DMS153 treated with DMSO at 0.1 percent for 48 hours (cell line): ENCODE data around the gene ST3GAL3.

Source experiments
- DNase-seq: peaks from one replicate; lab custom pipeline; 2025; ENCODE audit not compliant: unreplicated experiment; lab: John Stamatoyannopoulos, UW

ST3GAL3 gene

DNA sequence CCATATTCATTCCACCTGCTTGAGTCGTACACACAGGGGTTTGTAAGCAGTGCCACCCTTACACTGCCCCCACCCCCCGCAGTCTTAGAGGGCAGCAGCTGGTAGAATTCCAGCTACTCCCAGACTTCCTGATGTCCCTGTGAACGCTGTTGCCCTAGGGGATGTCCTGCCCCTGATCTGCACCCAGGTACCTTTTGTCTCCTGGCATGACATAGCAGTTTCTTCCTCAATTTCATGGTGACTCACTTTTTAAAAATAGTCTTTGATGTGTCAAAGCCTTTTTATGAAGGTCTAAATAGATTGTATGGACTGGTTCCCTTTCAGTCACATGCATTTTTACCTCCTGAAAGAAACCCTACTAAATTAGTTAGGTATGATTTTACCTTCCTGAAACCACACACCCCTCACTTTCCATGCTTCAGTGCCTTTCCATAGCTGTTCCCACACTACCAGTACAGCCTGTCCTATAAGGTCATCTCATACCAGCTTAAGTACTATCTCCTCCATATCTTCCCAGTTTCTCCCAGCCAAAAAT is 76.4 kb downstream of the ST3GAL3 start:
- DNase-seq: no peak

DNA sequence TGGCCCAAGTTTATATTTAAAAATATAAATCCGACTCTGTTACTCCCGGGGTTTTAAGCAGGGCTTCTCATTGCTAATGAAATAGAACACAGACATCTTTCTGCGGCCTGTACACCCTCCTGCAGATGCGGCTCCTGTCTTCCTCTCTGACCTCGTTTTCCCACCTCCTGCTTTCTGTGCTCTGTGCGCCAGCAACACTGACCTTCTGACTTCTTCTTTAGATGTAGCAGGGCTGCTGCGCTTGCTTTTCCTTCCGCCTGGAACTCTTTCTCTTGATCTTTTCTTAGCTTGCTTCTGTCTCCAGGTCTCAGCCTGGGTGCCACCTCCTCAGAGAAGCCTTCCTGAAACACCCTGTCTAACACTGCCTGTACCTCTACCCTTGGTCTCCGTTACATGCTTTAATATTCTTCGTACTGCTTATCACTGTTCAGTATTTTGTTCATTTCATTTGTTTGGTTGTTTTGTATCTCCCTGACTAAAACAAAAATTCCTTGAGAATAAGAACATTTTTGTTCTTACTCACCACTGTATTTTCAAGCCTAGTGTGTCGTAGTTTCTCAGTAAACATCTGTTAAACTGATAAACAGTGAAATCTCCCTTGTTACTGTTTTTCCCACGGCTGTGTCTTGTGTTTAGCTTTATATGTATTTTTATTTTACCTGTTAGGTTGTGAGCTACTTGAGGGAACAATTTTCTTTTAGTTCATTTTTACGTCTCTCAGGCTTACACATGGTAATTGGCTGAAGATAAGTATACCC is 79.0 kb downstream of the ST3GAL3 start:
- DNase-seq: no peak

DNA sequence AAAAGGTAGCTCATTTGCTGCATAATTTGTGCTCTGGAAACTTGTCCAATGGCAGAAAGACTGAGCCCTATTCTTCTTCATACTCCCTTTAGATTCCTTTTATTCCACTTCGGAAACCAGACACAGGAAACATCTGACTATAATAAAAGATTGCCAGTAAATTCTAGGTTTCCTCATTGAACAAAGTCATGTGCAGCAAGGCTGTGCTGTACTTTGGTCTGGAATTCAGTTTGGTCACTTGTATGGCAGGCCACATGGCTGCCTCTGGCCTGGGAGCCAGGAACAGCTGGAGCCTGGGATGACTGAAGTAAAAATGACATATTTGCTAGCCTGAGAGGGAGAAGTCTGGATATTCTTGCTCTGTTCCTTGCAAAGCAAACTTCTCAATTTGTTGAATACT is 79.6 kb downstream of the ST3GAL3 start:
- DNase-seq: no peak

DNA sequence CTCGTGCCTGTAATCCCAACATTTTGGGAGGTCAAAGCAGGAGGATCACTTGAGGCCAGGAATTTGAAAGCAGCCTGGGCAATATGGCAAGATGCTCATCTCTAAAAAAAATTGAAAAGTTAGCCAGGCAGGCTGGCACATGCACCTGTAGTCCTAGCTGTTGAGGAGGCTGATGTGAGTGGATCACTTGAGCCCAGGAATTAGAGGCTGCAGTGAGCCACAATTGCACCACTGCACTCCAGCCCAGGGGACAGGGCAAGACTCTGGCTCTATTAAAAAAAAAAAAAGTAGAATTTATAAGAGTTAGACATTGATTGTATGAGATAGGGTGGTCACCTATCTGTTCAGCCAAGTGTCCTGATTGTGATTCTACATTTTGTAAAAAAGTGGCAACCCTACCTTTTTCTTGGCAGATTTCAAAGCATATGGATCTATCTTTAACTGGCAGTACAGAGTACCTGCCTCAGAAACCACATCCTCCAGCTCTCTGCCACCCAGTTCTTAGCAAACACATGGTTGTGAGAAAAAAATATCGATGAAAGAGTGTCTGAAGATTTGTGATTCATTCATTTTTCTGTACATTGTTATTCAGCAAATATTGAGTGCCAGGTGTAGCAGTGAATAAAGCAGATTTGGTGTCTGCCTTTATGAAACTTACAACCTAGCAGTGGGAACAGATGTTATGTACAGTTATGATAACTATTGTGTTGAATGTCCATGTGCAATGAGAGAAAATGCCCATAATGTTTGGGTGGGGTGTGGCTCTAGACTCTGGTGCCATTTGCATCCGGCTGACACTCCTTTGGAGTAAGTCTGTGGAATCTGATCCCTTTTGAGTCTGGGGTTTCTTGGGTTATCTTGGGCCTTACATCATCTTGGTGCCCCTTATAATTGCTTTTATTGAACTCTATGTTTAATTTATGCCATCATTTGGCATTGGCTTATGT is 82.5 kb downstream of the ST3GAL3 start:
- no peak for DNase-seq

DNA sequence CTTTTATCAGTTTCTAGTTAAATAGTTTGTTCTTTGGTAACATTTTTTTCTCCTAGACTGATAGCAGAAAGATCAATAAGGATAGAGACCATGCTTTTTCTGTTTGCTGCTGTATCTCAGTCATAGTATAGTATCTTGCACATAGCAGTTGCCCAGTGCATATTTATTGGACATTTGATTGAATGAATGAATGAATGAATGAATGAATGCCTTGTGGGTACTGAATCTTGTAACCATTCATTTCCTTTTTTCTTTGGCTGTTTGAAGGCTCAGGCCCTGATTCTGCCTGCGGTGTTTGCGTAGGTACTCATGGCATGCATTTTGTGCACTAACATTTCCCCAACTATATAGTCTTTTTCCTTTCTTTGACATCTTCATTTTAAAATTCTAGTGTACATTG is 83.9 kb downstream of the ST3GAL3 start:
- DNase-seq: no peak

DNA sequence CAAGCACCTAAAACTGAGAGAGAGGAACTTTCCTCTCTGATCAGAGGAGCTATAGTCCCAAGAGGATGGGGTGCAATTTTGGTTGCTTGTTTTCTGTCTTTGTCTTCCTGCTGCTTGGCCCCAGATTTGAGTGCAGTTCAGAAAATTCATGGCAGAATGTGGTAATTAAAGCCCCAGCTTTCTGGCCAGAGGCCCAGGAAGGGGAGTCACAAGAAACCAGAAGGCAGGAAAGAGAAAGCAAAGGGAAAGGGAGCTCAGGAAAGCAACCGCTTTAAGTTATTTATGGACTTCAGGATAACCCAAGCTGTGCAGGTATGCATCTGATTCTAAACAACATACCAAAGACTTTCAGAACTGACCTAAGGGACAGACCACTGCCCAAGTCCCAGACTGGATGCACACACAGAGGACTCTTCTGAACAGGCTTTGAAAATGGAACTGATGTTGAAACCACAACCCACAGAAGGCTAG is 88.8 kb downstream of the ST3GAL3 start:
- no peak for DNase-seq

DNA sequence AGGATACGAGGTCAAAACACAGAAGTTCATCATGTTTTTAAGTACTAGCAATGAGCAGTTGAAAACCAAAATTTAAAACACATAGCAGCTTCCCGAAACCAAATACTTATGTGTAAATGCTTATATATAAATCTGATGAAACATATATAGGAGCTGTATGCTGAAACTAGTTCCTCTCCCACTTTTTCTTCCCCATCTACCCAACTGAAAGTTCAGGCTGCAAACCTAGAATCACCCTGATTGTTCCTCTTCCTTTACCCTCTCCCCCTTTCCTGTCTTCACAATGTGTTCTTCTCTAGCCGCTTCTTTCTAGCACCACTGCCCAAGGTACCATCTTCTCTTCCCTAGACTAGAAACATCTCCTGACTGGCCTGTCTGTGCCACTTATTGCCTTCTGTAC is 90.6 kb downstream of the ST3GAL3 start:
- DNase-seq: no peak

DNA sequence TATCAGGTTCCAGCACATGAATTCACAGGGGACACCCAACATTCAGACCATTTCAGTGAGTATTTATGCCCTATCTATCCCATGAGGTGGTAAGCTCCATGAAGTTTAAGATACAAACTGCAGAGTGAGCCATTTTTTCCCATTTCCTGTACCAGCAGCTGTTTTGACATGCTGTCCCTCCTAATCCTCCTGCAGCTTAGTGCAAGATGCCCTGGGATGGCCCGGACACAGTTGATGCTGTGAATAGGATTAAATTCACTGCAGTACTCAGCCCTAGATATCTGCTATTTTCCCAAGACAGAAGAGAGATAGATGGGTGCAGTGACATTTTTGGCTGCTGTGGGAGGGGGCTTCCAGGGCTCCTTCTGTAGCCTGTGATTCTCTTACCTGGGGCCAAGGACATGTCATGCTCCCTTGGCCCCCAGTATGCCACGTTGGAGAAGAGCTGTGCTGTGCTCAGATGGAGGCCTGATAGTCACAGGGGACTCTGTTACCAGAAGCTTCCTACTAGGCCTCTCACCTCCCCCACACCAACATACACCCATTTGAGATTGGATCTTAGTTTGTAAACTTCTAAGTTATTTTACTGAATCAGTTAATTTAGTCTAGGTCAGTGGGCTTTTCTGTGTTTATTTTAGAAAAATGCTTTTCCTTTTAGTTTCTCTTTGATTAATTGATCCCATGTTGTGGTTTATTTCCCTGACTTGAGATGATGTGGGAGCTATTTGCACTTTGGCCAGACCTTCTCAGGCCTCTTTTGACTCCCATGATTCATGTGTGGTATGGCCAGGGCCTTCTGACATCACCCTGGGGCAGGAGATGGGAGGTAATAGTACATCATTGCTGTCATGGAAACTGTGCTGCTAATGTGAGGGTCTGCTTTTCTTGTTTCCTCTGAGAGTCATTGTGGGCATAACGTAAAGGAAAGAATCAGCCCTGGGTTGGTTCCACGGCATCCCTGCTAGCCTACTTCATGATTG is 92.6 kb downstream of the ST3GAL3 start:
- no peak for DNase-seq

DNA sequence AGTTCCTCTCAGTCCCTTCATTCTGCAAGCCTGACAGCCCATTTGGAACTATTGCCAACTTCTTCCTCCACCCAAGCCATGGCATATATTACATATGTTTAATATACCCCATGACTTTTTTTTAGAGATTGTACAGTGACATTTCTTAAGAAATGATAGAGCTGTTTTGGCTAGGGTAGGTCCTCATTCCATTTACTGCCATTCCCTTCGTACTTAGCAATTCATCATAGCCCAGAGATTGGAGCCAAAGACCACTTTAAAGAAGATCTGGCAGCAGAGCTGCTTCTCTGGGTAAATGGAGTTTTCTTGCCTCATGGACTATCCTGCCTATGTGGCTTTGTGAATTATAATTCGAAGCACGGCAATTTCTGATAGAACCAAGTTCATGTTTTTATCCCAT is 93.4 kb downstream of the ST3GAL3 start:
- no peak for DNase-seq

DNA sequence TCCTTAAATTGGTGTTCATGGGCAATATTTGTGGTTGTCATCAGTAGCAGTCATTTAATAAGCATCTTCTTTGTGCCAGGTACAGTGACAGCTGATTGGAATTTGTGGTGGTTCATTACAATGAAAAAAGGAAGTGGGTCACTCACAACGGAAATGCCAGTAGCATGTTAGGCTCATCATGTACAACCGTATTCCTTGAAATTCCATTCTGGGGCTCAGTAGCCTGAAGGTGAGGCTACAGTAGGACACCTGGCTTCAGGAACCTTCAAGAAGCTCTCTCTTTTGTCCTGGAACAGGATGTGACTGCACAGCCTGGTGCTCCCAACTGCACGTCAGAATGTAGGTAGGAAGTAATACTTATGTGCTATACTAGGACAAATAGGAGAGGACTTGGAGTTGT is 93.9 kb downstream of the ST3GAL3 start:
- DNase-seq: no peak

DNA sequence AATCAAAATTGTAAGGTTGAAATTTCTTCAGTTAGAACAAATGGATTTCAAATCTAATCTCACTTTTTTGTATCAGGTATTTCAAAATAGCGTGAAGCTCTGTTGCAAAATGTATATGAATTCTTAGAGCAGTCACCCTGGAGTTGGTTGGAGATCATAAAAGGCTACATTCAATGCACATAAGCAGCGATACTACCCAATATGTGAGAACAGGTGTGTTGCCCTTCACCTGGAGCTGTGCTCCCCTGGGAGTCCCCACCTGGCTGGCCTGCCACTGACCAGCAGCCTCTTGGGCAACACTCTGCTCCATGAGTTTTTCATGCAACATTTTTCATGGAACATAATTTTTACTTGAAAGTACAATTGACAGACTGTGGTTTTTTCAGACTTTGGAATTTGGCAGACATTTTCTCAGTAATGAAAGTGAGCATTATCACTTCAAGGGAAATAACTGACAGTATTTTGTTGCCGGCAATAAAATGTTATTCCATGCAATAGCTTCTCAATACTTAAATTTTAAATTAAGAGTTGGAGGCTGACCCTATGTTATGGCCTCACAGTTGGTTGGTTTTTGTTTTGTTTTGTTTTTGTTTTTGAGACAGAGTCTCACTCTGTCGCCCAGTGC is 95.1 kb downstream of the ST3GAL3 start:
- DNase-seq: no peak

DNA sequence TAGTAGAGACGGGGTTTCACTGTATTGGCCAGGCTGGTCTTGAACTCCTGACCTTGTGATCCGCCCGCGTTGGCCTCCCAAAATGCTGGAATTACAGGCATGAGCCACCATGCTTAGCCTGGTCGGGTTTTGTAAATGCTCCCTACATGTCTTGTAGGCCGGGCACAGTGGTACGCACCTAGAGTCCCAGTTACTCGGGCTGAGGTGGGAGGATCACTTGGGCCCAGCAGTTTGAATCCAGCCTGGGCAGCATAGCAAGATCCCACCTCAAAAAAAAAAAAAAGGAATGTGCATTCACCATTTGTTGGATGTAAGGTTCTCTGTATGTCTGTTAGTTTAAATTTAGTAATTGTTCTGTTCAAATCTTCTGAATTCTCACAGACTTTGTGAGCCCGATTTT is 95.8 kb downstream of the ST3GAL3 start:
- no peak for DNase-seq

DNA sequence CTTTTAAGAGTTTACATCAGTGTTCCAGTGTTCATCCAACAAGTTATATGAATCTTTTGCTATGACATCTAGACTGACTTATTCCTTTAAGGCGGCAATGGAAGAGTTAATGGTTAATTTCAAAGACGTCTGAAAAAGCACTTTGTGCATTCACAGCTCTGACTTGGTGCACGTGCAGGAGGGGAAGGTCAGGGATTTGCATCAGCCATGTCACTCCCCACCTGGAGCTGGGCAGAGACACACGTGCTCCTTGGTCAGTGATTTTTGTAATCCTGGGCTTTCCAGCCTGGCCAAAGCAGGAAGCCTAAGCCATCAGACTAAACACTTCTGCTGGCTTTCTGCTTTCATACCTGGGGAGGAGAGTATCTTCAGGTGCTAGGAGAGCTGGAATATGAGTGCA is 96.3 kb downstream of the ST3GAL3 start:
- no peak for DNase-seq

DNA sequence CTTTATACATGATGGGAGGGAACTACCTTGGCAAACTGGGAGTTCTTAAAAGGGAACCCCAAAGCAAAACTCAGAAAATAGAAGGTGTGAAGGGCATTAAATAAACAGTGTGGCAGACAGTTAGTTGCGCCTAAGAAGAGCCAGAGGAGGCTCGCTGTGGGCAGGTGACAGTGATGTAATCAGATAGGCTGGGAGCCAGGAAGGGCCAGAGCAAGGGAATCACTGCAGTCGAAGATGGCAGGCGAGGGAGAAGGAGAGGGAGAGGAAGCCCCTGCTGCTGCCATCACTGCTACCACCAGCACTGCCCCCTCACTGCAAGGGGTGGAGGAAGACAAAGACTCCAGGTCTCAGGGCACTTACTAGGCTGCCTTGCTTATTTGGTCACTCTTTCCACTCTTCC is 97.2 kb downstream of the ST3GAL3 start:
- no peak for DNase-seq

DNA sequence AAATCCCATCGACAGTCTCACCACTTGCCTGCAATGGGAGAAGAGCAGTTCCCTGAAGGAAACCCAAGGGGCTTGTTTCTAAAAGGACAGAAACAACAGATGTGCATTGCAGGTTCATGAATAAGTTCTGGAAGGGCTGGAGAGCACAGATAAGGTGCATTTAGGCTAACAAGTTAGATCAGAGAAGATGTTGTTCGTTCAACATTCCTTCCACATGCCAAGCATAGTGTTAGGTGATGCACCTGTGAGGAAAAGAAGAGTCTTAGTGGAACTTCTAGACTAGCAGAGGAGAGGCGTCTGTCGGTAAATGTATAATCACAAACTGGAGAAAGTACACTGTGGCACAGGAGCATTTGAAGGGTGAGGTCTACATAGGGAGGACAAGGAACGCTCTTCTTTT is 98.0 kb downstream of the ST3GAL3 start:
- DNase-seq: no peak

DNA sequence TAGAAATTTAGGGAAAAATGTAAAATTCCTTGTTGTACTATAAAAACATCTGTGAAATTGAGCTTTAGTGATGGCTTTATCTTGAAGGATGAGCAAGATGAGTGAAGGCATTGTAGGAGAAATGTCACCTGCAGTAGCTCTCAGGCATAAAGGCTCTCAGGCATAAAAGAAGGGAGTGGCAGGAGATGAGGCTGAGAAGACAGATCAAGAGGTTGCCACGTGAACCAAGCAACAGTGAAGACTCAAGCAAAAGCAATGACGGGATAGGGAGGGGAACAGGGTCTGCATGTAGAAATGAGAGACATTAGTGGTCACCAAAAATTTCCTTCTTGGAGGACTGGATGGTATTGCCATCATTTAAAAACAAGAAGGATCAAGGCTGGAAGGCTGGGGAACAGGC is 98.8 kb downstream of the ST3GAL3 start:
- DNase-seq: no peak

DNA sequence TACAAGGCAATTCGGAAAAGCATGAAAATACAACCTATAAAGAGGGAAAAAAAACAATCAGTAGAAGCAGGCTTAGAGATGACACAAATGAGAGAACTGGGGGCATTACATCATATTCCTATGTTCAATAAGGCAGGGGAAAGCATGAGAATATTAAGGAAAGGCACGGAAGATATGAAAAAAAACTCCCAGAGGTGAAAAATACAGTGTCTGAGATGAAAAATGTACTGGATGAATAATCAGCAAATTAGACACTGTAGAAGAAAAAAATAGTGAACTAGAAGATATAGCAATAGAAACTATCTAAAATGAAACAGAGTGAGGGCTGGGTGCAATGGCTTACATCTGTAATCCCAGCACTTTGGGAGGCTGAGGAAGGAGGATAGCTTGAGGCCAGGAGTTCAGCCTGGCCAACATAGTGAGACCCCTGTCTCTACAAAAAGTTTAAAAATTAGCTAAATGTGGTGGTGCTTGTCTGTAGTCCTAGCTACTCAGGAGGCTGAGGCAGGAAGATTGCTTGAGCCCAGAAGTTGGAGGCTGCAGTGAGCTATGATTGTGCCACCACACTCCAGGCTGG is 101.8 kb downstream of the ST3GAL3 start:
- DNase-seq: no peak

DNA sequence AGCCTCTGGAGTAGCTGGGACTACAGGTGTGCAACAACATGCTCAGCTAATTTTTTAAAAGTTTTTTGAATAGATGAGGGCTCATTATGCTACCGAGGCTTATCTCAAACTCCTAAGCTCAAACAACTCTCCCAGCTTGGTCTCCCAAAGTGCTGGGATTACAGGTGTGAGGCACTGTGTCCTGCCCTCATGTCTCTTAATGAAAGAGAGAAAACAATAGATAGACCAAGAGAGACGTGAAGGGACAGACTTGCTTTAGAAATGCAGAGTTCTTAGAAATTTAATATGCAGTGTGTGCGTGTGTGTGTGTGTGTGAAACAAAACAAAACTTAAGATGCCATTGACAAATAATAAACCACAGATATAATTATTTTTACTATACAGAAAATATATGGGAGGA is 105.2 kb downstream of the ST3GAL3 start:
- no peak for DNase-seq

DNA sequence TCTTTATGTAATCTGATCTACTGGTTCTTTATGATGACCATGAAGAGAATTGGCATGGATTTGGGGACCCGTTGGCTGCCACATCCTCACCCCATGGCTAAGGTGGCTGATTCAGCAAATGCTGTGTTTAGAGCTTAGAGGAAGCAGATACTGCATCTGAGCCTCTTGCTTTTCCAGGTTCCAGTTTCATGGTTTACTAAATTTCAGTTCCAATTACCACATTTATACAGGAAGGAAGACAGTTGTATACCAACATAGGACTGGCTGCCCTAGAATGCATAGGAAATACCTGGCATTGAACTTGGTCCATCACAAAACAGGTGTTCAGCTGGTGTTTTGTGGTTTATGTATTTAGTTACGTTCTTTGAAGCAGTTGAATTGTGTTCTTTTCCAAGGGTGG is 107.1 kb downstream of the ST3GAL3 start:
- no peak for DNase-seq
